Endothelial cell of umbilical vein (primary cell): ENCODE results near the gene RBM18. TPM values are rescaled to one million over a fixed set of nuclear protein-coding genes. Genes with fewer than 3 reads are reported as not detected.

Experiments
- BruUV-seq: library from RNA; stranded (reverse); fragments of 400-500 nt; replicated peaks from 2 replicates; lab custom pipeline; 2021; lab: Mats Ljungman, UMichigan
- CTCF ChIA-PET: fragments of 300-600, 350-600 bp; sonication (Branson Sonifier 250); formaldehyde crosslinking; loops from one replicate; lab custom pipeline; 2021; ENCODE audit warnings: antibody characterized with exemption, inconsistent platforms; lab: Charles Lee
- POLR2A ChIA-PET: fragments of 300-600, 350-600 bp; sonication (Branson Sonifier 250); formaldehyde crosslinking; loops from one replicate; lab custom pipeline; 2021; ENCODE audit warnings: antibody characterized with exemption, inconsistent platforms; lab: Charles Lee
- DNase-seq: peaks from one replicate; pipeline ENCODE4 v3.0.0-alpha.2; 2011; ENCODE audit warnings: low read depth, low spot score
- FAIRE-seq: peaks from 2 replicates; lab custom pipeline; 2011; peaks lifted over from hg19 to GRCh38; lab: Jason Lieb, UNC
- H2AFZ ChIP-seq: 2 replicates; pipeline ENCODE4 v1.6.0; 2012; ENCODE audit warnings: low read depth, low read length, control low read depth, inconsistent platforms
- H3K27ac ChIP-seq: 2 replicates; pipeline ENCODE4 v1.5.1; 2011; ENCODE audit warnings: low read depth, mild to moderate bottlenecking, control low read depth, low read length, moderate library complexity; ENCODE audit not compliant: insufficient read depth
- H3K27me3 ChIP-seq, 2 experiments: 2 replicates each; pipeline versions ENCODE4 v1.6.0 to v1.6.1; 2011; ENCODE audit warnings: low read length in 2 of 2, mixed read lengths in 1 of 2; ENCODE audit not compliant: control insufficient read depth in 2 of 2, insufficient read depth in 2 of 2
- H3K36me3 ChIP-seq, 2 experiments: 2 replicates in 1 of 2; 3 replicates in 1 of 2; pipeline ENCODE4 v1.5.1; 2011; ENCODE audit warnings: low read length in 2 of 2, mild to moderate bottlenecking in 1 of 2, moderate library complexity in 1 of 2; ENCODE audit not compliant: control insufficient read depth in 2 of 2, insufficient read depth in 2 of 2; ENCODE audit errors: extremely low read depth in 1 of 2
- H3K4me1 ChIP-seq: 3 replicates; pipeline ENCODE4 v1.5.1; 2011; ENCODE audit warnings: mild to moderate bottlenecking, low read length; ENCODE audit not compliant: control insufficient read depth, insufficient read depth; ENCODE audit errors: extremely low read depth
- H3K4me2 ChIP-seq: 2 replicates; pipeline ENCODE4 v1.6.1; 2011; ENCODE audit warnings: low read length, control low read depth, mixed read lengths; ENCODE audit not compliant: insufficient read depth
- H3K4me3 ChIP-seq, 3 experiments: fragments of 200-600 bp in 1 of 3; sonication (generic), shearing (Covaris generic) in 1 of 3; replicated peaks in 1 of 3; 2 replicates each; pipeline ENCODE4 v1.5.1; 2011 to 2016; ENCODE audit warnings: control low read depth in 3 of 3, low read length in 3 of 3, mild to moderate bottlenecking in 2 of 3, inconsistent platforms in 1 of 3, low read depth in 1 of 3, moderate library complexity in 1 of 3; ENCODE audit not compliant: insufficient read depth in 1 of 3
- H3K79me2 ChIP-seq: 2 replicates; pipeline ENCODE4 v1.6.0; 2012; ENCODE audit warnings: low read length, inconsistent platforms; ENCODE audit not compliant: control insufficient read depth, insufficient read depth
- H3K9ac ChIP-seq: replicated peaks from 2 replicates; pipeline ENCODE3; 2011; ENCODE audit warnings: low read length, control low read depth; ENCODE audit not compliant: insufficient read depth; ENCODE audit errors: extremely low read depth
- H3K9me1 ChIP-seq: replicated peaks from 3 replicates; pipeline ENCODE4 v1.6.0; 2011; ENCODE audit warnings: mild to moderate bottlenecking, low read length; ENCODE audit not compliant: control insufficient read depth, insufficient read depth; ENCODE audit errors: extremely low read depth
- H3K9me3 ChIP-seq: replicated peaks from 2 replicates; pipeline ENCODE4 v1.5.1; 2012; ENCODE audit warnings: low read length, inconsistent platforms; ENCODE audit not compliant: control insufficient read depth, insufficient read depth
- H4K20me1 ChIP-seq: replicated peaks from 2 replicates; pipeline ENCODE3; 2011; ENCODE audit warnings: mild to moderate bottlenecking, low read length; ENCODE audit not compliant: control insufficient read depth, insufficient read depth; ENCODE audit errors: extremely low read depth
- EZH2 ChIP-seq: IDR thresholded peaks from 2 replicates; pipeline ENCODE4 v1.6.1; 2012; ENCODE audit warnings: borderline replicate concordance, low read depth, mild to moderate bottlenecking, moderate library complexity, low read length, inconsistent platforms; ENCODE audit not compliant: severe bottlenecking
- FOS ChIP-seq: IDR thresholded peaks from 2 replicates; pipeline ENCODE4 v1.6.1; 2011; ENCODE audit warnings: mild to moderate bottlenecking, low read length, moderate library complexity, borderline replicate concordance; ENCODE audit not compliant: insufficient read depth
- GATA2 ChIP-seq: IDR thresholded peaks from 2 replicates; pipeline ENCODE4 v1.7.0; 2011; ENCODE audit warnings: low read depth, mild to moderate bottlenecking, moderate library complexity, mixed read lengths, low read length; ENCODE audit not compliant: insufficient read length, insufficient read depth
- JUN ChIP-seq: IDR thresholded peaks from 2 replicates; pipeline ENCODE4 v1.6.1; 2011; ENCODE audit warnings: borderline replicate concordance, low read depth; ENCODE audit not compliant: insufficient read length, insufficient read depth
- MYC ChIP-seq: IDR thresholded peaks from one replicate; pipeline ENCODE4 v1.6.1; 2011; ENCODE audit warnings: mild to moderate bottlenecking, low read depth, low read length
- POLR2A ChIP-seq: IDR thresholded peaks from 2 replicates; pipeline ENCODE4 v1.6.1; 2012; ENCODE audit warnings: low read depth, mild to moderate bottlenecking, control low read depth, low read length
- POLR2AphosphoS5 ChIP-seq: IDR thresholded peaks from 2 replicates; pipeline ENCODE4 v1.6.1; 2012; ENCODE audit warnings: low read depth, mild to moderate bottlenecking, control low read depth, low read length, moderate library complexity; ENCODE audit not compliant: insufficient read depth
- dilution Hi-C: fragments of 300-500 bp; cut with MboI; formaldehyde crosslinking; loops from one replicate; pipeline ENCODE4 v1.15.0; 2019; ENCODE audit warnings: low sequenced_read_pairs; ENCODE audit not compliant: extremely low pct_ligation_motif_present
- intact Hi-C: fragments of 100-400 bp; cut with micrococcal nuclease; formaldehyde crosslinking; loops from one replicate; pipeline ENCODE4 v1.10.0; 2022
- polyA plus RNA-seq, 4 experiments: library from polyadenylated mRNA; depleted of rRNA in 3 of 4; stranded (reverse) in 3 of 4; unstranded in 1 of 4; fragments of >200 nt; gene quantifications; 2 replicates each; pipeline versions ENCODE4 v1.2.1 to v1.2.3, GENCODE V29; 2011 to 2012; ENCODE audit warnings: missing spikeins in 1 of 4
- total RNA-seq: library from RNA; stranded (reverse); gene quantifications from 2 replicates; pipeline ENCODE4 v1.2.3, GENCODE V29; 2021
- TF ChIP-seq, protein P1 (sequence below), 2 donors: IDR thresholded peaks; 1 replicate in 1 of 2; 2 replicates in 1 of 2; pipeline ENCODE4 v1.5.1; 2011; ENCODE audit warnings: low read length in 2 of 2, mild to moderate bottlenecking in 2 of 2, moderate library complexity in 2 of 2, control low read depth in 1 of 2, inconsistent platforms in 1 of 2, low read depth in 1 of 2; ENCODE audit not compliant: insufficient read depth in 1 of 2; ENCODE audit errors: extremely low read depth in 1 of 2
- TF ChIP-seq, protein P2 (sequence below): IDR thresholded peaks from 2 replicates; pipeline ENCODE4 v1.6.1; 2011; ENCODE audit not compliant: insufficient read depth, insufficient read length

RBM18 gene
- total and polyA plus RNA-seq, 2 donors (not counting 3 experiments of a cell fraction or from before 2014, with no cell fraction given): 7.9 to 26.9 TPM

DNA sequence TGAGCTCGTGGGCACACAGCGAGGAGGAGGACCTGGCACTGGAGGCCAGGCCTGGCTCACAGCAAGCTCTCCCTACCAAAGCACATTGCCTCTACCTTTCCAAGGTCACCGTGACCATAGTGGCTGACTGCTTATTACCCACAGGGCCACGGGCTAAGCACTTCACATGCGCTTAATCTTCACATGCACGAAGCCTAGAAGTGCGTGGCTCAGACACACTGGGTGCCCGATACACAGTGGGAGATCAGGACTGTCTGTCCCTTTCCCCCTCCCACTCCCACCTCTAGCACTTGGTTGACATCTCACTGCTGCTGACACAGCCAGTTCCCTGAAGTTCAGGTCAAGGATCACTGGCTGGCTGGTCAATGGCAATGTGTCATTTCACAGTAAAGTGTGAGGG lies 59.5 kb downstream of the RBM18 start:
- no peaks in the 10 kb centered on the region for H3K4me1 ChIP-seq
- dilution Hi-C loops: no loop called here
- H3K9ac ChIP-seq: no peak overlapping the region
- no peaks in the 10 kb centered on the region for H3K9me3 ChIP-seq
- peaks cover 0 to 6% of the 10 kb centered on the region in 2 experiments for H3K27me3 ChIP-seq
- no peak overlapping the region for H2AFZ ChIP-seq
- no peak overlapping the region for H3K4me3 ChIP-seq
- DNase-seq (no peak), FAIRE-seq (no peak)
- ChIA-PET POLR2A (no interaction called here), CTCF (no interaction called here)
- no peak overlapping the region for H3K4me2 ChIP-seq
- H3K79me2 ChIP-seq: no peaks in the 10 kb centered on the region
- no peak for TF ChIP-seq GATA2
- TF ChIP-seq, protein P1, sequence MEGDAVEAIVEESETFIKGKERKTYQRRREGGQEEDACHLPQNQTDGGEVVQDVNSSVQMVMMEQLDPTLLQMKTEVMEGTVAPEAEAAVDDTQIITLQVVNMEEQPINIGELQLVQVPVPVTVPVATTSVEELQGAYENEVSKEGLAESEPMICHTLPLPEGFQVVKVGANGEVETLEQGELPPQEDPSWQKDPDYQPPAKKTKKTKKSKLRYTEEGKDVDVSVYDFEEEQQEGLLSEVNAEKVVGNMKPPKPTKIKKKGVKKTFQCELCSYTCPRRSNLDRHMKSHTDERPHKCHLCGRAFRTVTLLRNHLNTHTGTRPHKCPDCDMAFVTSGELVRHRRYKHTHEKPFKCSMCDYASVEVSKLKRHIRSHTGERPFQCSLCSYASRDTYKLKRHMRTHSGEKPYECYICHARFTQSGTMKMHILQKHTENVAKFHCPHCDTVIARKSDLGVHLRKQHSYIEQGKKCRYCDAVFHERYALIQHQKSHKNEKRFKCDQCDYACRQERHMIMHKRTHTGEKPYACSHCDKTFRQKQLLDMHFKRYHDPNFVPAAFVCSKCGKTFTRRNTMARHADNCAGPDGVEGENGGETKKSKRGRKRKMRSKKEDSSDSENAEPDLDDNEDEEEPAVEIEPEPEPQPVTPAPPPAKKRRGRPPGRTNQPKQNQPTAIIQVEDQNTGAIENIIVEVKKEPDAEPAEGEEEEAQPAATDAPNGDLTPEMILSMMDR (IDR thresholded peaks at IDR 0.05; ENCODE audit: extremely low read depth in 1 of 2, insufficient read depth in 1 of 2, low read depth in 1 of 2, low read length in 2 of 2): no peak
- TF ChIP-seq FOS: no peak
- no peak for TF ChIP-seq MYC
- no peak for TF ChIP-seq POLR2A
- TF ChIP-seq, protein P2, sequence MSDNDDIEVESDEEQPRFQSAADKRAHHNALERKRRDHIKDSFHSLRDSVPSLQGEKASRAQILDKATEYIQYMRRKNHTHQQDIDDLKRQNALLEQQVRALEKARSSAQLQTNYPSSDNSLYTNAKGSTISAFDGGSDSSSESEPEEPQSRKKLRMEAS: no peak
- TF ChIP-seq POLR2AphosphoS5: no peak
- no peak for TF ChIP-seq JUN
- no peak for TF ChIP-seq EZH2
- BruUV-seq: no TSS peak
- H3K9me1 ChIP-seq: no peaks in the 10 kb centered on the region
- no peak overlapping the region for H3K27ac ChIP-seq
- H3K36me3 ChIP-seq: no peaks in the 10 kb centered on the region
- no peaks in the 10 kb centered on the region for H4K20me1 ChIP-seq
- intact Hi-C loops: no loop called here
